GM18508 (cell line): ENCODE measurements around the gene TP53TG3D.
"Not testable (repeated sequence)": the region's sequence is repeated elsewhere in the genome, so short reads cannot be mapped to it uniquely, and the experiment has no call there.

ENCODE experiments used
- ATAC-seq: cut with Tn5 transposase; IDR thresholded peaks from one replicate; pipeline ENCODE4 v1.9.1; 2021; ENCODE audit warnings: moderate number of reproducible peaks; ENCODE audit not compliant: insufficient read depth, unreplicated experiment

TP53TG3D gene, protein sequence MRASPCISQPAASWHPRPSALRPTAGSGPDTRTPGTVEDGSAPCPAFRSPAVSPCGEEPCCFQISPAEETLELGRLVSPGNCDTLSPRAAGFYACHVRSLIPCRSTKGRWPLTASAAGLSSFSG

DNA sequence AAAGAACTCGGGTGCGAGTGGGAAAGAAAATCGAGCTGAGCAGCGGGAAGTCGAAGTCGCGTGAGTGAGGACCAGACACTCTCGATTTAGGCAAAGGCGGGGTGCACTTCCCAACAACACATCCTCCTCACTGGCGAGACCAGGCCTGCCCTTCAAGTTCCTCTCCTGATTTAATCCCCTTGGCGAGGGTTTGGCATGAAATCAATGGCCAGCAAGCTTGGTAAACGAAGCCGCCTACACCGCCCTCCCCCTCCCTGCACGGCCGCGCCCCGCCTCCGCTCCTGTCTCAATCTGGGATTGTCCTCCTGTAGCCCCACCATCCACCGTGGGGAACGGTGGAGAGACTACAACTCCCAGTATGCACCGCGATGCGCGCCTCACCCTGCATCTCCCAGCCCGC is at the start of gene TP53TG3D:
TP53TG3D (plus strand) TSS at position 301 of the 400 bp plus-strand sequence; CDS start at position 369, 68 bp downstream.
- ATAC-seq: not testable (repeated sequence)

DNA sequence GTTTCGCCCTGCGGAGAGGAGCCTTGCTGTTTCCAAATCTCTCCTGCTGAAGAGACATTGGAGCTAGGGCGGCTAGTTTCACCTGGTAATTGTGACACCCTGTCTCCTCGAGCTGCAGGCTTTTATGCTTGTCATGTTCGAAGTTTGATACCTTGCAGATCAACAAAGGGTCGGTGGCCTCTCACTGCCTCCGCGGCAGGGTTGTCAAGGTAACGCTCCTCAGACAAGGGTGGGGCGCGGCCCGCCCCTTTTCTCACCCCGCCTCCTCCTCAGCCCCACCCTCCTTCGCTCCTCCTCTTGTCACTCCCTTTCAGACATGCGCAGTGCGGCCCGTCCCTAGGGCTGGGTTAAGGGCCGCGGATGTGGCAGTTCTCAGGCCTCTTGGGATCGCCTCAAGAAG is 421 bp downstream of the TP53TG3D start:
- not testable (repeated sequence) for ATAC-seq

DNA sequence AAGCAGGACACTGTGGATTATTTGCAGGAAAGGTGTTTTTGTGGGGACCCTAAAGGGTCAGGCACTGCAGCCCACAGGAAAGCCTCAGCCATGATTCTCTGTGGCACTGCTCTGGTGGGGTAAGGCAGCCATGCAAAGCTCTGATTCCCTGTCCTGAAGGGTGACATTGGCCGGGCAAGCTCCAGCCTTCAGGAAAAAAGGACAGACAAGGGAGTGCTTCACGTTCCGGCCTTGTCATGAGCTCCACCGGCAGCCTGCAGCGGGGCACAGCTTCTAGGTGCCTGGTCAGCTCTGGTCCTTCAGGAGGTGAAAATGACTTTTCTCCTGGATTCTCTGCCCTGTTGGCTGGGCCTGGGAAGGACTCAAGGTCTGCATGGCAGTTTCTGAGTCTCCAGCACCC is 8.4 kb downstream of the TP53TG3D start:
- ATAC-seq: not testable (repeated sequence)

GRCh38 chr16:32263552-32263951 is 10.5 kb downstream of the TP53TG3D start:
- not testable (repeated sequence) for ATAC-seq

- not testable (repeated sequence) for ATAC-seq
Measured at GRCh38 chr16:32281910-32282309, 28.8 kb downstream of the TP53TG3D start.

DNA sequence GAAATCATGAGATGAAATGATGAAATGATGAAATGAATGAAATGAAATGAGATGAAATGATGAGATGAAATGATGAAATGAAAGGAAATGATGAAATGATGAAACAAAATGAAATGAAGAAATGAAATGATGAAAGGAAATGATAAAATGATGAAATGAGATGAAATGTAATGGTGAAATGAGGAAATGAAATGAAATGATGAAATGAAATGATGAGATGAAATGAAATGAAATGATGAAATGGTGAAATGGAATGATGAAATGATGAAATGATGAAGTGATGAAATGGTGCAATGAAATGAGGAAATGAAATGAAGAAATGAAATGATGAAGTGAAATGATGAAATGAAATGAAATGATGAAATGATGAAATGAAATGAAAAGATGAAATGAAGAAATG is 29.9 kb downstream of the TP53TG3D start:
- not testable (repeated sequence) for ATAC-seq

GRCh38 chr16:32283917-32284495 is 30.9 kb downstream of the TP53TG3D start:
- not testable (repeated sequence) for ATAC-seq

- ATAC-seq: not testable (repeated sequence)
Measured at GRCh38 chr16:32284800-32285796, 32.0 kb downstream of the TP53TG3D start.

DNA sequence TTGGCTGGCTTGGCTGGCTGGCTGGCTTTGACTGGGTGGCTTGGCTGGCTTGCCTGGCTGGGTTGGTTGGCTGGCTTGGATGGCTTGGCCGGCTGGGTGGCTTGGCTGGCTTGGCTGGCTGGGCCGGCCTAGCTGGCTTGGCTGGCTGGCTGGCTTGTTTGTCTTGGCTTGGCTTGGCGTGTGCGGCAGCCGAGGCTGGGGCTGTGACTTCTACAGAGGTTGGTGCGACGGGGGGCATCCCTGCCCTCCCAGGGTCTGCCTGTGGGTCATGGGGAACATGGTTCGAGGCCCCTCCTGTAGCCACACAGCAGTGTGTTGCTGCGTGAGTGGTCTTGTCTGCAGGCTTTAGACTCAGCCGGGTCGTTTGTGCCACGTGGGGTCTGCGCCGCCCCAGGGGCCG is 33.1 kb downstream of the TP53TG3D start:
- not testable (repeated sequence) for ATAC-seq

DNA sequence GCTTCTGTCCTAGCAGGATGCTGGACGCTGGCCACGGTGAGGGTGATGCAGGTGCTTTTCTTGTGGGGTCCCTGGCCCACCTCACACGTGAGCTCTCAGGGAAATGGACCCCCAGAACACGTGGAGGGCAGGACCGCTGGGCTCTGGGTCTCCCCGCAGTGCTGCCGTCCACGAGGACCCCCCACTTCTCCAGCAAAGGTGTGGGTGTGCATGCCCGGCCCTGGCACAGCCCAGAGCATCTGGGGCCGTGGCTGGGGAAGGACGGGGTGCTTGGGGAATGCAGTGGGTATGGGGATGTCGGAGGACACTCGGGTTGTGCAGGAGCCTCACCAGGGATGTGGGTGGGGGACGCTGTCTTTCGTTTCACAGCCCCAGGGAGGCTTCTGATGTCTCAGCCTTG is 34.7 kb downstream of the TP53TG3D start:
- not testable (repeated sequence) for ATAC-seq

DNA sequence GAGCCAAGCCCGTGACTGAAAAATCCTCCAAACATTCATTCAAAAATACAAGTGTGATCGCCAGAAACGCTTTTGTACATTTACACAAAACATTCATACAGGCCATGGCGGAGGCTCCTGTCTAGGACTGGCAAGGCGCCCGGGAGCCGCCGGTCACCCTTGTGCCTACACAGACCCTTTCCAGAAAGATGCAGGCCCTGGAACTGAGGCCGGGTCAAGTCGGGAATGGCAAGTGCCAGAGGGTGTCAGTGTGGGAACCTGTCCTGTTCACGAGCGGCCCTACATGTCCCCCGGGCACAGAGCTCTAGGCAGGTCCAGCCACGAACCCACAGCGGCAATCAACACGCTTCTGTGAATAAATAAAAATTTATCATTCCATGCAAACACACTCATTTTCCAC is 36.1 kb downstream of the TP53TG3D start:
- ATAC-seq: not testable (repeated sequence)

- not testable (repeated sequence) for ATAC-seq
Measured at GRCh38 chr16:32302776-32303175, 49.7 kb downstream of the TP53TG3D start.
